Natural killer cell (primary cell): Measurements from ENCODE around the gene CD300H. TPM values are rescaled to one million over a fixed set of nuclear protein-coding genes. Genes with fewer than 3 reads are reported as not detected.

ENCODE experiments used
- ATAC-seq, 3 donors: fragments of 150-1000 bp in 2 of 3; fragments of 200-7000 bp in 1 of 3; cut with Tn5 transposase; 1 replicate in 1 of 3; 2 replicates in 2 of 3; pipeline ENCODE4 v1.10.0; 2021; ENCODE audit warnings: mild to moderate bottlenecking in 2 of 3, moderate library complexity in 2 of 3
- DNase-seq, 2 donors: peaks; one replicate each; pipeline versions ENCODE4 v3.0.0 to v3.0.0-alpha.2; 2013 to 2021; ENCODE audit warnings: mixed read lengths in 1 of 2
- H3K27ac ChIP-seq: one replicate; pipeline ENCODE4 v1.5.1; 2013; ENCODE audit warnings: mild to moderate bottlenecking, low read length
- H3K27me3 ChIP-seq: one replicate; pipeline ENCODE4 v1.6.1; 2013; ENCODE audit warnings: low read length; ENCODE audit not compliant: control insufficient read depth, insufficient read depth
- H3K36me3 ChIP-seq: one replicate; pipeline ENCODE4 v1.6.1; 2013; ENCODE audit warnings: low read length; ENCODE audit not compliant: control insufficient read depth, insufficient read depth
- H3K4me1 ChIP-seq: one replicate; pipeline ENCODE4 v1.6.1; 2013; ENCODE audit warnings: low read length; ENCODE audit not compliant: control insufficient read depth, insufficient read depth
- H3K4me3 ChIP-seq: one replicate; pipeline ENCODE4 v1.5.1; 2013; ENCODE audit warnings: low read length
- H3K9me3 ChIP-seq: one replicate; pipeline ENCODE4 v1.6.1; 2013; ENCODE audit warnings: low read length; ENCODE audit not compliant: control insufficient read depth, insufficient read depth
- H3K27ac Mint-ChIP-seq, 2 donors: one replicate each; pipeline ENCODE4 v1.8.0; 2022; ENCODE audit warnings: mild to moderate bottlenecking in 2 of 2, mixed read lengths in 2 of 2, moderate library complexity in 1 of 2
- H3K27me3 Mint-ChIP-seq, 2 donors: one replicate each; pipeline ENCODE4 v1.8.0; 2022; ENCODE audit warnings: low read depth in 2 of 2, mixed read lengths in 2 of 2
- H3K36me3 Mint-ChIP-seq: one replicate; pipeline ENCODE4 v1.8.0; 2022; ENCODE audit warnings: mixed read lengths
- H3K4me1 Mint-ChIP-seq, 2 donors: one replicate each; pipeline ENCODE4 v1.8.0; 2022; ENCODE audit warnings: mixed read lengths in 2 of 2
- H3K4me3 Mint-ChIP-seq: one replicate; pipeline ENCODE4 v1.8.0; 2022; ENCODE audit warnings: mild to moderate bottlenecking, moderate library complexity, mixed read lengths
- H3K9me3 Mint-ChIP-seq, 2 donors: one replicate each; pipeline ENCODE4 v1.8.0; 2022; ENCODE audit warnings: mixed read lengths in 2 of 2
- CTCF ChIP-seq: fragments of 200-600 bp; IDR thresholded peaks from one replicate; pipeline ENCODE4 v1.8.0; 2022; ENCODE audit warnings: antibody characterized with exemption
- WGBS: methylation state at CpG from one replicate; pipeline ENCODE4 v1.1.7; 2013; ENCODE audit warnings: missing lambda C conversion rate; ENCODE audit not compliant: insufficient coverage; 5-methylcytosine and 5-hydroxymethylcytosine counted together
- intact Hi-C: fragments of 100-400 bp; cut with micrococcal nuclease; formaldehyde crosslinking; loops from one replicate; pipeline ENCODE4 v1.14.2; 2022
- total RNA-seq, 4 donors: library from RNA; stranded (reverse); fragments of 120-200 nt in 1 of 4; gene quantifications; one replicate each; pipeline versions ENCODE4 v1.2.3 to v1.2.4, GENCODE V29; 2013 to 2022

Gene CD300H
- total RNA-seq, 3 donors from 2014 or later (not counting 1 experiment from before 2014, with no cell fraction given) = 0.90 to 9.3 TPM; not detected in 1

GRCh38 chr17:74541176-74542111 is 25.9 kb downstream of the CD300H start:
- Mint-ChIP-seq H3K27me3 (peaks cover 0 to 9% of the 10 kb centered on the region in 2 donors), H3K4me1 (peaks cover 24 to 39% of the 10 kb centered on the region in 2 donors), H3K4me3 (no peak overlapping the region), H3K27ac (no peak overlapping the region), H3K36me3 (no peaks in the 10 kb centered on the region), H3K9me3 (no peaks in the 10 kb centered on the region)
- no peak for TF ChIP-seq CTCF
- WGBS = 80% methylated on average over 23 of the region's 23 CpGs
- Histone ChIP-seq H3K36me3 (peaks cover 3% of the 10 kb centered on the region), H3K9me3 (no peaks in the 10 kb centered on the region), H3K4me3 (no peak overlapping the region), H3K4me1 (peaks cover 34% of the 10 kb centered on the region), H3K27ac (no peak overlapping the region), H3K27me3 (no peaks in the 10 kb centered on the region)
- no peak for DNase-seq
- ATAC-seq = no peak
- intact Hi-C loops = no loop called here

GRCh38 chr17:74539281-74539820 is 28.0 kb downstream of the CD300H start:
- H3K27ac ChIP-seq = no peak overlapping the region
- peaks cover 3% of the 10 kb centered on the region for H3K36me3 ChIP-seq
- no peak overlapping the region for H3K4me3 Mint-ChIP-seq
- H3K27me3 ChIP-seq = no peaks in the 10 kb centered on the region
- 76% methylated on average over 10 of the region's 10 CpGs for WGBS
- DNase-seq (no peak), ATAC-seq (no peak)
- H3K4me1 Mint-ChIP-seq = peaks cover 5 to 18% of the 10 kb centered on the region in 2 donors
- peaks cover 13% of the 10 kb centered on the region for H3K4me1 ChIP-seq
- peak overlapping the region in 1 of 2 donors; percentile 5 for H3K27ac Mint-ChIP-seq
- intact Hi-C loops = no loop called here
- no peaks in the 10 kb centered on the region for H3K9me3 ChIP-seq
- H3K36me3 Mint-ChIP-seq = no peaks in the 10 kb centered on the region
- H3K27me3 Mint-ChIP-seq = peaks cover 0 to 9% of the 10 kb centered on the region in 2 donors
- H3K9me3 Mint-ChIP-seq = no peaks in the 10 kb centered on the region
- no peak overlapping the region for H3K4me3 ChIP-seq
- TF ChIP-seq CTCF = no peak

GRCh38 chr17:74536890-74537289 is 30.4 kb downstream of the CD300H start:
- H3K27ac ChIP-seq = no peak overlapping the region
- Mint-ChIP-seq H3K9me3 (no peaks in the 10 kb centered on the region), H3K4me1 (peaks cover 16 to 19% of the 10 kb centered on the region in 2 donors), H3K4me3 (no peak overlapping the region), H3K27ac (no peak overlapping the region), H3K36me3 (no peaks in the 10 kb centered on the region), H3K27me3 (peaks cover 0 to 9% of the 10 kb centered on the region in 2 donors)
- no peaks in the 10 kb centered on the region for H3K9me3 ChIP-seq
- ATAC-seq = no peak
- no peak for TF ChIP-seq CTCF
- H3K27me3 ChIP-seq = no peaks in the 10 kb centered on the region
- 79% methylated on average over 3 of the region's 3 CpGs for WGBS
- H3K4me3 ChIP-seq = no peak overlapping the region
- intact Hi-C loops = no loop called here
- H3K4me1 ChIP-seq = peaks cover 11% of the 10 kb centered on the region
- no peak for DNase-seq
- no peaks in the 10 kb centered on the region for H3K36me3 ChIP-seq
